GM12801 (cell line): ENCODE results near the gene GOLGA2.

ENCODE experiments used
- TF ChIP-seq, protein P1 (sequence below): IDR thresholded peaks from one replicate; pipeline ENCODE4 v1.5.1; 2011; ENCODE audit warnings: control low read depth; ENCODE audit not compliant: insufficient read length; ENCODE audit errors: extremely low read depth

Gene GOLGA2, protein sequence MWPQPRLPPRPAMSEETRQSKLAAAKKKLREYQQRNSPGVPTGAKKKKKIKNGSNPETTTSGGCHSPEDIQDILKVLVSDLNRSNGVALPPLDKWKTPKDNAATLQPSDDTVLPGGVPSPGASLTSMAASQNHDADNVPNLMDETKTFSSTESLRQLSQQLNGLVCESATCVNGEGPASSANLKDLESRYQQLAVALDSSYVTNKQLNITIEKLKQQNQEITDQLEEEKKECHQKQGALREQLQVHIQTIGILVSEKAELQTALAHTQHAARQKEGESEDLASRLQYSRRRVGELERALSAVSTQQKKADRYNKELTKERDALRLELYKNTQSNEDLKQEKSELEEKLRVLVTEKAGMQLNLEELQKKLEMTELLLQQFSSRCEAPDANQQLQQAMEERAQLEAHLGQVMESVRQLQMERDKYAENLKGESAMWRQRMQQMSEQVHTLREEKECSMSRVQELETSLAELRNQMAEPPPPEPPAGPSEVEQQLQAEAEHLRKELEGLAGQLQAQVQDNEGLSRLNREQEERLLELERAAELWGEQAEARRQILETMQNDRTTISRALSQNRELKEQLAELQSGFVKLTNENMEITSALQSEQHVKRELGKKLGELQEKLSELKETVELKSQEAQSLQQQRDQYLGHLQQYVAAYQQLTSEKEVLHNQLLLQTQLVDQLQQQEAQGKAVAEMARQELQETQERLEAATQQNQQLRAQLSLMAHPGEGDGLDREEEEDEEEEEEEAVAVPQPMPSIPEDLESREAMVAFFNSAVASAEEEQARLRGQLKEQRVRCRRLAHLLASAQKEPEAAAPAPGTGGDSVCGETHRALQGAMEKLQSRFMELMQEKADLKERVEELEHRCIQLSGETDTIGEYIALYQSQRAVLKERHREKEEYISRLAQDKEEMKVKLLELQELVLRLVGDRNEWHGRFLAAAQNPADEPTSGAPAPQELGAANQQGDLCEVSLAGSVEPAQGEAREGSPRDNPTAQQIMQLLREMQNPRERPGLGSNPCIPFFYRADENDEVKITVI

DNA sequence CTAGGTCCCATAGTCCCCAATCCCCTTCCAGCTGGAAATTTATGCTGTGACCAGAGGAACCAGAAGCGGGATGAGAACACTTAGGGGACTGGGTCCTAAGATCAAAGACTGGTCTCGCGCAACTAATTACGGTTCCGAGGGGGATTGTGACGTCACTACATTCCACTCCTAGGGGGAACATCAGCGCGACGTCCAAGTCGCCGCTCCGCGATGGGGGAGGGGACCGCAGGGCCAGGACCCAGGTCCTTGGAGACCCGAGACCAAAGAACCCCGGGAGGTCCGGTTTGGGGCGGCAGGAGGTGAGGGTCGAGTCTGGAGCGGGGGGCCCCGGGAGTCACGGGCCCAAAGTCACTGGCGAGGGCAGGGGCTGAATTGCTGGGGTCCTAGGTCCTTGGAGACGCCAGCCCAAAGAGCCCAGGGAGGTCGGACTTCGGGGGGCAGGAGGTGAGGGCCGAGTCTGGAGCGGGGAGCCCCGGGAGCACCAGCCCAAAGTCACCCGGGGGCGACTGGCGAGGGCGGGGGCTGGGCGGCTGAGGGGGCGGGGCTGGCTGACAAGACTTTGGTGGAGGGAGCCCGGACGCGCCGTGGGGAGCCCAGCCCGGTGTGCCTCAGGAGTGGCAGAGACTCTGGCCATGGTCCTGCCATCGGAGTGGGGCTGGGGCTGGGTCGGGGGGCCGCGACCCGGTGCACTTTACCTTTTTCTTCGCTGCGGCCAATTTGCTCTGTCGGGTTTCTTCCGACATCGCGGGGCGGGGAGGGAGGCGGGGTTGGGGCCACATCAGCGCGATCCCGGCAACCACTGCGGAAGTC, at the start of gene GOLGA2:
GOLGA2 (minus strand) TSS at position 810 of the 810 bp plus-strand sequence; CDS start at position 779, 31 bp downstream.
- TF ChIP-seq, protein P1, sequence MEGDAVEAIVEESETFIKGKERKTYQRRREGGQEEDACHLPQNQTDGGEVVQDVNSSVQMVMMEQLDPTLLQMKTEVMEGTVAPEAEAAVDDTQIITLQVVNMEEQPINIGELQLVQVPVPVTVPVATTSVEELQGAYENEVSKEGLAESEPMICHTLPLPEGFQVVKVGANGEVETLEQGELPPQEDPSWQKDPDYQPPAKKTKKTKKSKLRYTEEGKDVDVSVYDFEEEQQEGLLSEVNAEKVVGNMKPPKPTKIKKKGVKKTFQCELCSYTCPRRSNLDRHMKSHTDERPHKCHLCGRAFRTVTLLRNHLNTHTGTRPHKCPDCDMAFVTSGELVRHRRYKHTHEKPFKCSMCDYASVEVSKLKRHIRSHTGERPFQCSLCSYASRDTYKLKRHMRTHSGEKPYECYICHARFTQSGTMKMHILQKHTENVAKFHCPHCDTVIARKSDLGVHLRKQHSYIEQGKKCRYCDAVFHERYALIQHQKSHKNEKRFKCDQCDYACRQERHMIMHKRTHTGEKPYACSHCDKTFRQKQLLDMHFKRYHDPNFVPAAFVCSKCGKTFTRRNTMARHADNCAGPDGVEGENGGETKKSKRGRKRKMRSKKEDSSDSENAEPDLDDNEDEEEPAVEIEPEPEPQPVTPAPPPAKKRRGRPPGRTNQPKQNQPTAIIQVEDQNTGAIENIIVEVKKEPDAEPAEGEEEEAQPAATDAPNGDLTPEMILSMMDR = no peak

DNA sequence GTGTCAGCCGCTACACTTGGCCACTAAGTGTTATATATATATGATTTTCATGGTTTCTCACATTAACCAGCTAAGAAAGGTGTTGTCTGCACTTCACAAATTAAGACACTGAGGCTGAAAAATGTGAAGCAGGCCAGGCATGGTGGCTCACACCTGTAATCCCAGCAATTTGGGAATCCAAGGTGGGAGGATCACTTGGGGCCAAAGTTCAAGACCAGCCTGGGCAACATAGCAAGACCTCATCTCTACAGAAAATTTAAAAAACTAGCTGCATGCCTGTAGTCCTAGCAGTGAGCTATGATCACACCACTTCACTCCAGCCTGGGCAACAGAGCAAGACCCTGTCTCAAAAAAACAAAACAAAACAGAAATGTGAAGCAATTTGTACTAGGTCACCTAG, 48.6 kb upstream of the GOLGA2 start:
- TF ChIP-seq, protein P1 = no peak

DNA sequence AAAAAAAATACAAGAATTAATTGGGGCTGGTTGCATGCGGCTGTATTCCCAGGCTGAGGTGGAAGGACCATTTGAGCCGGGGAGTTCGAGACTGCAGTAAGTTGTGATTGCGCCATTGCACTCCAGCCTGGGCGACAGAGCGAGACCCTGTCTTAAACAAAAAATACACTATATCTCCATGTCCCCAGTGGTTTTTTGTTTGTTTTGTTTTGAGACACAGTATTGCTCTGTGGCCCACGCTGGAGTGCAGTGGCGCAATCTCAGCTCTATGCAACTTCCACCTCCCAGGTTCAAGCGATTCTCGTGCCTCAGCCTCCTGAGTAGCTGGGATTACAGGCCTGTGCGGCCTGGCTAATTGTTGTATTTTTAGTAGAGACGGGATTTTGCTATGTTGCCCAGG, 48.0 kb upstream of the GOLGA2 start:
- TF ChIP-seq, protein P1 = no peak

DNA sequence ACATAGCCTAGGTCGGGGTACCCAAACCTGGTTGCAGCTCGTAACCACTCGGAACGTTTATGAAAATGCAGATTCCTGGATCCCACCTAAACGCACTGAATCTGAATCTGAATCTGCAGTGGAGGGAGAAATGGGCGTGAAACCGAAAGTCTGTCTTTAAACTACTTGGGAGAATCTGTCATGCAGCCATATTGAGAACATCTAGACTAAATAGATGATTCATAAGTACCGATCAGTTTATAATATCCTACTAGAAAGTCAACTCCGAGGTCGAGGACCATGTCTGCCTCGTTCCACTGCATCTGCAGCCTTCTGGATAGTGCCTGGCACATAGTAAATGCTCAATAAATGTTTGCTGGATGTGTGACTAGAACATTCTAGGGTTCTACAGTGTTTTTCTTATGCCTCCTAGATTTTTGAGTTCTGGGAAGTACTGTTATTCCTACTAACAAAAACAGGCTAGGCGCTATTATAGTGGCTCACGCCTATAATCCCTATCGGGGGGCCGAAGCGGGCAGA, 47.5 kb upstream of the GOLGA2 start:
- TF ChIP-seq, protein P1 = no peak

DNA sequence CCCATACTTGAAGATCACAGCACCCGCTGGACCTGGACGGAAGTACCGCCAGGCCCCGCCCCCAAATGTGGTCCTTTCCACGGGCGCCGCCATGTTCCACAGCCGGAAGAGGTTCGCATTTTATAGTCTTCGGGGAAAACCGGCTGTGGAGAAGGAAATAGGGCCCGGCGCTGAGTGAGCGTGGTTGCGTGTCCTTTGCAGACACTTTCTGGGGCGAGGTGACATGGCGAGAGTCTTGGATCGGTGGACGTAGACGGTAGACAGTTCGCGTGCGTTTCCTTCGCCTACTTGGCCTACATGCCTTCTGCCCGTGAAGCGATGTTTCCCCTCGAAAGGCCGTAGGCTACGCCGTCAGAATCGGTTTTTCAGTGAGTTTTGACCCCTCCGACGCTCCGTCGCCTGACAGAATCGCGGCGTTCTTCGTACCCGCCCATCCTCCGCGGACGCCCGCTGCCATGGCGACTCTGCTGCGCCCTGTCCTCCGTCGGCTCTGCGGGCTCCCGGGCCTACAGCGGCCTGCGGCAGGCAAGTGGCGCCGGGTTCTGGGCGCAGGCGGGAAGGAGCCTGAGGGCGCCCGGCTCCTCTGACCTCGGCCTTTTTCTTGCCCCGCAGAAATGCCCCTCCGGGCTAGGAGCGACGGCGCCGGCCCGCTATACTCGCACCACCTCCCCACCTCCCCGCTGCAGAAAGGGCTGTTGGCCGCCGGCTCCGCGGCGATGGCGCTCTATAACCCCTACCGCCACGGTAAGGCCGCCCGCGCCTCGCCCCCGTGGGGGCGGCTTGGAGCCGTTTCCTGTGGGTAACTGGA, 46.8 kb upstream of the GOLGA2 start, which contains the start of the genes COQ4 and TRUB2:
COQ4 (plus strand) TSS at position 436 of the 808 bp plus-strand sequence; CDS start at position 456, 20 bp downstream.
TRUB2 (minus strand) TSS at position 44 of the 808 bp plus-strand sequence; CDS start at position 5, 39 bp downstream.
- TF ChIP-seq, protein P1 = no peak

DNA sequence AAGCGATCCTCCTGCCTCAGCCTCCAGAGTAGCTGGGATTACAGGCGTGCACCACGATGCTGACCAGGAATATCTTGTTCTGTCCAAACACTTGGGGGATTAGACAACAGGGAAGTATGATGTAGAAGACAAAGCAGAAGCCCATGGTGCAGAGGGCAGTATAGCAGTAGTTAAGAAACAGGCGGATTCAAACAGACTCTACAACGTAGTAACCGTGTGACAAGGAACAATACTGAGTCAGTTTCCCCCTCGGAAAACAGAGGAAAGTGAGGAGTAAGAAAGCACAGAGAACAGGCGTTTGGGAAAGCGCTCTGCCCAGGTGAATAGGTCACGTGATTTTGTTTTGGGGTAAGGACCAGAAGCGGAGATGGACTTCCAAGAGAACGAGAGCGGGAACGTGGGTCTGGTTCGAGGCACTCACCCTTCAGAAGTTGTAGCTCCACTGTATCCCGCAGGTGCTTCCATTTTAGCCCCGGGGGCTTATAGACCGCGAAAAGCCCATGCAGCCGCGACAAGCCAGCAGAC, 46.1 kb upstream of the GOLGA2 start:
- TF ChIP-seq, protein P1 = no peak
